K562 (cell line): Measurements from ENCODE around the gene KCNA10.
A peak's percentile ranks its signal among the peaks of the same experiment; 100 is the strongest.

ENCODE experiments used
- CTCF ChIP-seq, 3 experiments: IDR thresholded peaks in 2 of 3; conservative IDR thresholded peaks in 1 of 3; 2 replicates each; pipeline ENCODE4 v1.5.1; 2011 to 2012; ENCODE audit warnings: low read length in 3 of 3, mild to moderate bottlenecking in 3 of 3, control low read depth in 2 of 3, improper control_type of control experiment in 1 of 3, inconsistent platforms in 1 of 3, low read depth in 1 of 3, mixed read lengths in 1 of 3, moderate library complexity in 1 of 3; ENCODE audit not compliant: insufficient read depth in 2 of 3
- JUND ChIP-seq, 2 experiments: IDR thresholded peaks; 2 replicates in 1 of 2; 3 replicates in 1 of 2; pipeline ENCODE4 v1.6.1; 2011; ENCODE audit warnings: borderline replicate concordance in 2 of 2, low read depth in 2 of 2, low read length in 2 of 2, improper control_type of control experiment in 1 of 2, missing biosample characterization in 1 of 2, missing genetic modification characterization in 1 of 2, missing genetic modification reagents in 1 of 2
- LEF1 ChIP-seq: fragments of 450-650 bp; IDR thresholded peaks from 2 replicates; pipeline ENCODE4 v1.6.1; 2016; ENCODE audit warnings: mild to moderate bottlenecking
- NR2C2 ChIP-seq, 2 experiments: fragments of 200-800 bp in 1 of 2; sonication (Bioruptor generic) in 1 of 2; sonication (generic) in 1 of 2; formaldehyde crosslinking in 1 of 2; IDR thresholded peaks; 2 replicates each; pipeline versions ENCODE4 v1.6.1 to v1.8.0; 2016 to 2022; ENCODE audit warnings: mild to moderate bottlenecking in 1 of 2, missing compliant biosample characterization in 1 of 2, missing genetic modification characterization in 1 of 2, missing genetic modification reagents in 1 of 2
- POLR2AphosphoS5 ChIP-seq: IDR thresholded peaks from 2 replicates; pipeline ENCODE4 v1.6.1; 2011; ENCODE audit warnings: mild to moderate bottlenecking, low read depth, low read length, moderate library complexity; ENCODE audit not compliant: control insufficient read depth, insufficient read depth
- TCF7 ChIP-seq: sonication (generic); IDR thresholded peaks from 2 replicates; pipeline ENCODE4 v1.6.1; 2016; ENCODE audit warnings: antibody characterized with exemption, borderline replicate concordance
- ZBTB40 ChIP-seq, 2 experiments: fragments of 450-650 bp in 1 of 2; sonication (generic) in 1 of 2; formaldehyde crosslinking in 1 of 2; IDR thresholded peaks; 2 replicates each; pipeline versions ENCODE4 v1.7.1 to v1.9.0; 2016 to 2022; ENCODE audit warnings: inconsistent platforms in 1 of 2, mild to moderate bottlenecking in 1 of 2, missing genetic modification reagents in 1 of 2

- TF ChIP-seq JUND (IDR thresholded peaks at IDR 0.05; ENCODE audit: borderline replicate concordance, low read depth, low read length) (peak; percentile 49; the same call in 1 of the 2 replicates), JUND (tag; IDR thresholded peaks at IDR 0.05; ENCODE audit: borderline replicate concordance, low read depth, low read length) (no peak), ZBTB40 (IDR thresholded peaks at IDR 0.05) (no peak), ZBTB40 (CRISPR knock-in tag; IDR thresholded peaks at IDR 0.05) (no peak), TCF7 (no peak), CTCF (IDR thresholded peaks at IDR 0.05 in 2 of 3, conservative IDR thresholded peaks at IDR 0.05 in 1 of 3; ENCODE audit: insufficient read depth in 2 of 3, low read depth in 1 of 3, low read length in 3 of 3) (no peak), POLR2AphosphoS5 (no peak), LEF1 (no peak), NR2C2 (CRISPR knock-in tag; IDR thresholded peaks at IDR 0.05) (no peak), NR2C2 (tag; IDR thresholded peaks at IDR 0.05) (no peak)
These were observed 5.5 kb downstream of the KCNA10 start for GRCh38 chr1:110513511-110513910.
